ENCODE measurements around the gene KCNH1. TPM values are rescaled to one million over a fixed set of nuclear protein-coding genes. Genes with fewer than 3 reads are reported as not detected.

Gene KCNH1
- total and polyA plus RNA-seq, 5 donors from 2014 or later = not detected

DNA sequence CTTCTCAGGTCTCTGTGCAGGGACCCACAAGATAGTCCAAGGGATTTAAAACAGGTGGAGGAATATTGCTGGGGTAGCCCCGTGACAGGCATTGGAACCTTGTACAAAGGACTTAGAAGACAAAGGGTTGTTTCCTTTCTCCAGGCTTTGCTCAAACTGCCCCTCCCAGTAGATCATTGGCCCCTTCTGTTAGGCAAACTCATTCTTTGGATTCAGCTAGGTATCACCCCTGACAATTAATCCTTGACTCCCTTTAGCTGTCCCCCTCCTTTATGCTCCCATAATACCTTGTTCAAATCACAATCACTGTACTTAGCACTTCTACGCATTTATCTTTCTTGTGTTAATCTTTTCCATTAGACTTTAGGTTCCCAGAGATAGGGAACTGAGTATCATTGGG lies 360.5 kb downstream of the KCNH1 start:
- Histone ChIP-seq H3K4me3 (ENCODE audit: low read depth, low read length) (no peak overlapping the region), H3K4me1 (ENCODE audit: control insufficient read depth, insufficient read depth, low read length, poor library complexity, severe bottlenecking) (no peaks in the 10 kb centered on the region), H3K27me3 (ENCODE audit: control insufficient read depth, insufficient read depth, low read length) (no peaks in the 10 kb centered on the region), H3K27ac (ENCODE audit: insufficient read depth, low read length, poor library complexity, severe bottlenecking) (no peak overlapping the region), H3K36me3 (ENCODE audit: control insufficient read depth, insufficient read depth, low read length) (no peaks in the 10 kb centered on the region), H3K9me3 (ENCODE audit: control insufficient read depth in 2 of 2, low read length in 2 of 2) (no peaks in the 10 kb centered on the region)
- Mint-ChIP-seq H3K36me3 (no peaks in the 10 kb centered on the region), H3K9me3 (peaks cover 0 to 2% (median 0%) of the 10 kb centered on the region in 7 donors), H3K4me1 (no peaks in the 10 kb centered on the region), H3K4me3 (no peak overlapping the region), H3K27ac (no peak overlapping the region), H3K27me3 (peaks cover 12% of the 10 kb centered on the region)
- DNase-seq = no peak
- no peak for ATAC-seq (ENCODE audit: low read depth in 2 of 2)

DNA sequence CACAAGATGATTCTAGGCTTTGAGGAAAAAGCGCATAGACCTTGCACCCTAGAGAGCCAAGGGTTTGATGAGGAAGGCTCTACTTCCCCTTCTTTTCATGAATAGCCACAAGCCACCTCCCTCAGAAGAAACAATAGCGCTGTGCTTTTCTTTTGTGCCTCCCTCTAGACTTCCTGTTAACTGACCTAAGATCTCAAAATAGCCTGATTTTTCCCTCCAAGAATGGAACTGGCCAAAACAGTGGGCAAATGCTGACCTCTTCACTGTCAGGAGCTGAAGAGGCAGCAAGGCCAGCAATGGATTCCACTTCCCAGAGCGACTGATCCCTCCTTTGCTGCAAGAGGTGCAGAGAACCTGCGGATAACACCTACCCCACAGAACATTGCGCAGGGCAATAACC lies 362.8 kb downstream of the KCNH1 start:
- peaks cover 0 to 2% (median 0%) of the 10 kb centered on the region in 7 donors for H3K9me3 Mint-ChIP-seq
- DNase-seq = no peak

DNA sequence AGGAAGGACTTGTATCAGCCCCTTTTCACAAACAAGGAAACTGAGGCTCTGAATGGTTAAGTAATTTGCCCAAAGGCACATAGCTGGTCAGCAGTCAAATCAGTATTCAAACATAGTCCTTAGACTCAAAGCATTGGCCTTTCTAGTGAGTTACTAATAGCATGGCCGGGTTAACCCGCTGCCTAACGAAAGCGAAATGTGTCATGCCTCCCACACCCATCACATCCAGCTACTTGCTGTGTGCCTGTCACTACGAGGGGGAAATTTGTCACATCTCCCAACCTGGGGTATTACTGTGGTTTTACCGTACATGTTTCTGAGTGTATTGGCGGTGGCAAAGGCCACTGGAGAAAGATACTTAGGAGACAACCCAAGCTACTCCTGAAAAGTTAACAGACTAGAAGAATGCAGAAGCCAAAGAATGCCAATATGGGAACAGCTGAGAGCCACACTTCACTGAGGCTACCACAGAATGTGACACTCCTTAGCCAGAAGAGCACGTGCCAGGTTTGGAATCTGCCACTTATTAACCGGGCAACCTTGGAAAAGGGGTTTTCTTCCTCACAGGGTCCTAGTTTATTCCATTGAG lies 363.5 kb downstream of the KCNH1 start:
- Mint-ChIP-seq H3K4me3 (no peak overlapping the region), H3K9me3 (peaks cover 0 to 2% (median 0%) of the 10 kb centered on the region in 7 donors), H3K4me1 (no peaks in the 10 kb centered on the region), H3K36me3 (no peaks in the 10 kb centered on the region), H3K27me3 (peaks cover 4% of the 10 kb centered on the region), H3K27ac (no peak overlapping the region)
- DNase-seq = no peak
- no peak overlapping the region for H3K27ac ChIP-seq (ENCODE audit: insufficient read depth, low read length, poor library complexity, severe bottlenecking)
- no peaks in the 10 kb centered on the region for H3K27me3 ChIP-seq (ENCODE audit: control insufficient read depth, insufficient read depth, low read length)
- H3K4me1 ChIP-seq (ENCODE audit: control insufficient read depth, insufficient read depth, low read length, poor library complexity, severe bottlenecking) = no peaks in the 10 kb centered on the region
- H3K36me3 ChIP-seq (ENCODE audit: control insufficient read depth, insufficient read depth, low read length) = no peaks in the 10 kb centered on the region
- ATAC-seq (ENCODE audit: low read depth in 2 of 2) = no peak
- no peaks in the 10 kb centered on the region for H3K9me3 ChIP-seq (ENCODE audit: control insufficient read depth in 2 of 2, low read length in 2 of 2)
- H3K4me3 ChIP-seq (ENCODE audit: low read depth, low read length) = no peak overlapping the region

More for the DNA sequence above, 362.8 kb downstream of the KCNH1 start:
- no peak overlapping the region for H3K27ac Mint-ChIP-seq
- Histone ChIP-seq H3K36me3 (ENCODE audit: control insufficient read depth, insufficient read depth, low read length) (no peaks in the 10 kb centered on the region), H3K4me1 (ENCODE audit: control insufficient read depth, insufficient read depth, low read length, poor library complexity, severe bottlenecking) (no peaks in the 10 kb centered on the region), H3K9me3 (ENCODE audit: control insufficient read depth in 2 of 2, low read length in 2 of 2) (no peaks in the 10 kb centered on the region), H3K4me3 (ENCODE audit: low read depth, low read length) (no peak overlapping the region), H3K27ac (ENCODE audit: insufficient read depth, low read length, poor library complexity, severe bottlenecking) (no peak overlapping the region), H3K27me3 (ENCODE audit: control insufficient read depth, insufficient read depth, low read length) (no peaks in the 10 kb centered on the region)
- ATAC-seq (ENCODE audit: low read depth in 2 of 2) = no peak
- H3K27me3 Mint-ChIP-seq = peaks cover 5% of the 10 kb centered on the region
- H3K4me3 Mint-ChIP-seq = no peak overlapping the region
- H3K36me3 Mint-ChIP-seq = no peaks in the 10 kb centered on the region
- no peaks in the 10 kb centered on the region for H3K4me1 Mint-ChIP-seq

DNA sequence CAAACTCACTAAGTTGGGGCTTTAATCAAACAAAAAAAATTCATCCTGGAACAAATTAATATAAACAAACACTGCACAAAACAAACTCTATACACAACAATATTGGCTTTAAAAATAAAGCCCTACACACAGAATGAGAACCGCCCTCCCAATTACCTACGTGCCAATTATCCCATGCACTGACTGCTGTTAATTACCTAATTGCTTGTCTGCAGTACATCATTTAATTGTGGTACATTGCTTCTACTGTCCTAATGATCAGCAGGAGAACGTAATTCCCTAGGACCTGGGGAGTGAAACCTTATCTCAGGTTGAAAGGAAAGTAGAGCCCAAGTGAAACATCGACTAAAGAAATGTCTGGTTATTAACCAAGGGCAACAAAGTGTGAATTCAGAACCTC lies 364.5 kb downstream of the KCNH1 start:
- Histone ChIP-seq H3K27ac (ENCODE audit: insufficient read depth, low read length, poor library complexity, severe bottlenecking) (no peak overlapping the region), H3K36me3 (ENCODE audit: control insufficient read depth, insufficient read depth, low read length) (no peaks in the 10 kb centered on the region), H3K4me1 (ENCODE audit: control insufficient read depth, insufficient read depth, low read length, poor library complexity, severe bottlenecking) (no peaks in the 10 kb centered on the region), H3K27me3 (ENCODE audit: control insufficient read depth, insufficient read depth, low read length) (no peaks in the 10 kb centered on the region), H3K4me3 (ENCODE audit: low read depth, low read length) (no peak overlapping the region), H3K9me3 (ENCODE audit: control insufficient read depth in 2 of 2, low read length in 2 of 2) (no peaks in the 10 kb centered on the region)
- H3K27ac Mint-ChIP-seq = no peak overlapping the region
- H3K27me3 Mint-ChIP-seq = no peaks in the 10 kb centered on the region
- DNase-seq (no peak), ATAC-seq (ENCODE audit: low read depth in 2 of 2) (no peak)
- H3K9me3 Mint-ChIP-seq = peaks cover 0 to 2% (median 0%) of the 10 kb centered on the region in 7 donors
- no peaks in the 10 kb centered on the region for H3K4me1 Mint-ChIP-seq
- H3K4me3 Mint-ChIP-seq = no peak overlapping the region
- H3K36me3 Mint-ChIP-seq = no peaks in the 10 kb centered on the region

DNA sequence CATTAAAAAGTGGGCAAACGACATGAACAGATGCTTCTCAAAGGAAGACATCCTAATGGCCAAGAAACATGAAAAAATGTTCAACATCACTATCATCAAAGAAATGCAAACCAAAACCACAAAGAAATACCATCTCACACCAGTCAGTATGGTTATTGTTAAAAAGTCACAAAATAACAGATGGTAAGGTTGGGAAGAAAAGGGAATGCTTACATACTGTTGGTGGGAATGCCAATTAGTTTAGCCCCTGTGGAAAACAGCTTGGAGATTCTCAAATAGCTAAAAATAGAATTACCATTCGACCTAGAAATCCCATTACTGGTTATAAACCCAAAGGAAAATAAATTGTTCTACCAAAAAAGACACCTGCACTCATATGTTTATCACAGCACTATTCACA lies 369.4 kb downstream of the KCNH1 start:
- no peaks in the 10 kb centered on the region for H3K4me1 Mint-ChIP-seq

DNA sequence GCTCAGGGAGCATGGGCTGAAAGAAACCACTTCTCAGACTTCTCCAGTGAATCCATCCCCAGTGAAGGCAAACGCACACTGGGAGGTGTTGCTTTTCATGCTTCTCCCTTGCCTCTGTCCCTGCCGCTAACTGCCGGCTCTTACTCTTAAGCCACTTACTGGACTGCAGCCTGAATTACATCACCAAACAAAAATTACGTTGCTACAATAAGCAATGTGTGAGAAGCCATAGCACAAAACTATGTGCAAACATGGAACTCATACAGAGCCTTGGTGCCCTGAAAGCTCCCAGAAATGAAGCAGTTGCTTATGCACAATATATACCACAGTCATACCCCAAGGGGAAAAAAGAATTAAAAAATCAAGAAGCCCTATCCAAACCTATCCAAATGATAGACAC lies 375.2 kb downstream of the KCNH1 start:
- Mint-ChIP-seq H3K27ac (no peak overlapping the region), H3K4me1 (no peaks in the 10 kb centered on the region), H3K9me3 (peaks cover 0 to 8% (median 3%) of the 10 kb centered on the region in 7 donors)

More for the DNA sequence above, 369.4 kb downstream of the KCNH1 start:
- Histone ChIP-seq H3K4me3 (ENCODE audit: low read depth, low read length) (no peak overlapping the region), H3K9me3 (ENCODE audit: control insufficient read depth in 2 of 2, low read length in 2 of 2) (no peaks in the 10 kb centered on the region), H3K27me3 (ENCODE audit: control insufficient read depth, insufficient read depth, low read length) (no peaks in the 10 kb centered on the region), H3K27ac (ENCODE audit: insufficient read depth, low read length, poor library complexity, severe bottlenecking) (no peak overlapping the region), H3K4me1 (ENCODE audit: control insufficient read depth, insufficient read depth, low read length, poor library complexity, severe bottlenecking) (no peaks in the 10 kb centered on the region), H3K36me3 (ENCODE audit: control insufficient read depth, insufficient read depth, low read length) (no peaks in the 10 kb centered on the region)
- no peak overlapping the region for H3K27ac Mint-ChIP-seq
- no peak for DNase-seq
- ATAC-seq (ENCODE audit: low read depth in 2 of 2) = no peak
- peaks cover 7% of the 10 kb centered on the region for H3K27me3 Mint-ChIP-seq
- H3K9me3 Mint-ChIP-seq = peaks cover 0 to 8% (median 2%) of the 10 kb centered on the region in 7 donors
- no peak overlapping the region for H3K4me3 Mint-ChIP-seq
- H3K36me3 Mint-ChIP-seq = no peaks in the 10 kb centered on the region

DNA sequence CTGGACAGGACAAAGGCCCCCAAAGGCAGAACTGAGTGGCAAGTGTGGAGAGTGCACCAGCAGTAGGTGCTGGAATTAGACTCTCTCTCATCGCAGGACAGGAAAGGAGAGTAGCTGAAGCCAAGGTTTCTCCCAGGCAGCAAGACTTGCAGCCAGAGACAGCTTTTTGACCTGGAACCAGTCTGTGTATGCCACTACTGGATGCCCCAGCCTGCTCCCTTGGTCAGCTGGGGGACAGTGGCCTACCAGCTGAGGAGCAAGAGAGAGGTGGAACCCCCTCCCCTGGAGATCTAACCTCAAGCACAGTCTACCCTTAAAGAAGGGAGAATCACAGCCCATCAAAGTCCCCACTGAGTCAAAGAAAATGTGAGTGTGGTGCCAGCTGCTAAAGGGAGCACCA lies 375.7 kb downstream of the KCNH1 start:
- H3K4me1 ChIP-seq (ENCODE audit: control insufficient read depth, insufficient read depth, low read length, poor library complexity, severe bottlenecking) = no peaks in the 10 kb centered on the region
- H3K4me3 ChIP-seq (ENCODE audit: low read depth, low read length) = no peak overlapping the region
- H3K27ac Mint-ChIP-seq = no peak overlapping the region
- no peaks in the 10 kb centered on the region for H3K36me3 Mint-ChIP-seq
- peaks cover 11% of the 10 kb centered on the region for H3K27me3 Mint-ChIP-seq
- no peak for DNase-seq
- no peak for ATAC-seq (ENCODE audit: low read depth in 2 of 2)
- no peaks in the 10 kb centered on the region for H3K9me3 ChIP-seq (ENCODE audit: control insufficient read depth in 2 of 2, low read length in 2 of 2)
- H3K9me3 Mint-ChIP-seq = peaks cover 0 to 8% (median 3%) of the 10 kb centered on the region in 7 donors
- H3K27me3 ChIP-seq (ENCODE audit: control insufficient read depth, insufficient read depth, low read length) = no peaks in the 10 kb centered on the region
- H3K36me3 ChIP-seq (ENCODE audit: control insufficient read depth, insufficient read depth, low read length) = no peaks in the 10 kb centered on the region
- no peak overlapping the region for H3K4me3 Mint-ChIP-seq
- no peaks in the 10 kb centered on the region for H3K4me1 Mint-ChIP-seq
- no peak overlapping the region for H3K27ac ChIP-seq (ENCODE audit: insufficient read depth, low read length, poor library complexity, severe bottlenecking)

More for the DNA sequence above, 375.2 kb downstream of the KCNH1 start:
- H3K9me3 ChIP-seq (ENCODE audit: control insufficient read depth in 2 of 2, low read length in 2 of 2) = no peaks in the 10 kb centered on the region
- H3K27me3 Mint-ChIP-seq = peaks cover 11% of the 10 kb centered on the region
- H3K27me3 ChIP-seq (ENCODE audit: control insufficient read depth, insufficient read depth, low read length) = no peaks in the 10 kb centered on the region
- ATAC-seq (ENCODE audit: low read depth in 2 of 2) (no peak), DNase-seq (no peak)
- no peaks in the 10 kb centered on the region for H3K4me1 ChIP-seq (ENCODE audit: control insufficient read depth, insufficient read depth, low read length, poor library complexity, severe bottlenecking)
- H3K27ac ChIP-seq (ENCODE audit: insufficient read depth, low read length, poor library complexity, severe bottlenecking) = no peak overlapping the region
- H3K4me3 ChIP-seq (ENCODE audit: low read depth, low read length) = no peak overlapping the region
- H3K36me3 Mint-ChIP-seq = no peaks in the 10 kb centered on the region
- H3K36me3 ChIP-seq (ENCODE audit: control insufficient read depth, insufficient read depth, low read length) = no peaks in the 10 kb centered on the region
- H3K4me3 Mint-ChIP-seq = no peak overlapping the region

DNA sequence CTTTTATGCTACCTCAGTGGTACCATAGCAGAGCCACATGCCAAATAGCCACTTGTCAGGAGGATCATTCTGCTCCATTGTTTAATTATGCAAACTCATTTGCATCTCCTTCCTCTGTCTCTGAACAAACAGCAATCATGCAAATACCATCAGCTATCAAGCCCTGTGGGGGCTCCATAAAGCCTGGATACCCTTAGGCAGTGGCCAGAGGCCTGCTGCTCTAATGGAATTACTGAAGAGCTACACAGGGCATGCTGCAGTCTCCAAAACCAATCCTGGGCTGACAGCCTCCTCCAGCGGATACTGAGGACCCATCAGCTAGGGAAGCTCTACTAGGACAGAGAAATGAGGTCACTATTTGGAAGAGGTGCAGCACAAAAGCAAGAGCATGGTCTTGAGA lies 376.3 kb downstream of the KCNH1 start:
- no peaks in the 10 kb centered on the region for H3K27me3 ChIP-seq (ENCODE audit: control insufficient read depth, insufficient read depth, low read length)
- Mint-ChIP-seq H3K4me1 (no peaks in the 10 kb centered on the region), H3K27ac (no peak overlapping the region)

More for the DNA sequence above, 376.3 kb downstream of the KCNH1 start:
- H3K4me1 ChIP-seq (ENCODE audit: control insufficient read depth, insufficient read depth, low read length, poor library complexity, severe bottlenecking) = no peaks in the 10 kb centered on the region
- no peak overlapping the region for H3K27ac ChIP-seq (ENCODE audit: insufficient read depth, low read length, poor library complexity, severe bottlenecking)
- H3K9me3 ChIP-seq (ENCODE audit: control insufficient read depth in 2 of 2, low read length in 2 of 2) = no peaks in the 10 kb centered on the region
- H3K4me3 ChIP-seq (ENCODE audit: low read depth, low read length) = no peak overlapping the region
- DNase-seq (no peak), ATAC-seq (ENCODE audit: low read depth in 2 of 2) (no peak)
- Mint-ChIP-seq H3K9me3 (peaks cover 0 to 8% (median 3%) of the 10 kb centered on the region in 7 donors), H3K36me3 (no peaks in the 10 kb centered on the region), H3K27me3 (peaks cover 11% of the 10 kb centered on the region), H3K4me3 (no peak overlapping the region)
- no peaks in the 10 kb centered on the region for H3K36me3 ChIP-seq (ENCODE audit: control insufficient read depth, insufficient read depth, low read length)

Measured in CD4-positive, CD25-positive, alpha-beta regulatory T cell (primary cell).